Stimulated activated CD8-positive, alpha-beta memory T cell treated with anti-CD3 and anti-CD28 coated beads, Interleukin-12 subunit alpha, Interleukin-12 subunit beta, amount 100 ng/mL, for 24 hours (primary cell): Measurements from ENCODE around the gene MEIOC.

ENCODE experiments used
- DNase-seq: peaks from one replicate; pipeline ENCODE4 v3.0.0-alpha.2; 2020; ENCODE audit errors: extremely low read depth

The MEIOC gene

GRCh38 chr17:44708401-44709263 is 52.4 kb downstream of the MEIOC start, which contains the start of gene DBF4B:
DBF4B (plus strand) TSS chr17:44708665; CDS start chr17:44708821, 156 bp downstream.
- peak; percentile 51 for DNase-seq

- DNase-seq, result no peak
These were observed 63.2 kb downstream of the MEIOC start for GRCh38 chr17:44719444-44719843.

- DNase-seq, result no peak
These were observed 66.0 kb downstream of the MEIOC start for GRCh38 chr17:44722254-44722653.
